H1 (cell line): ENCODE data around the gene RITA1. TPM values are rescaled to one million over a fixed set of nuclear protein-coding genes. Genes with fewer than 3 reads are reported as not detected.

ENCODE experiments used
- EZH2 ChIP-seq: fragments of 200-600 bp; sonication (generic); IDR thresholded peaks from 2 replicates; pipeline ENCODE4 v1.7.1; 2012; ENCODE audit warnings: low read depth, mild to moderate bottlenecking, moderate library complexity, low read length, inconsistent platforms; ENCODE audit not compliant: severe bottlenecking
- KDM5A ChIP-seq: fragments of 200-600 bp; IDR thresholded peaks from 2 replicates; pipeline ENCODE4 v1.7.1; 2012; ENCODE audit warnings: mild to moderate bottlenecking, low read length, inconsistent platforms, mixed read lengths
- RBBP5 ChIP-seq: IDR thresholded peaks from 2 replicates; pipeline ENCODE4 v1.7.1; 2012; ENCODE audit warnings: low read depth, mild to moderate bottlenecking, inconsistent platforms, low read length, moderate library complexity, borderline replicate concordance
- SUZ12 ChIP-seq: fragments of 200-600 bp; sonication (generic); IDR thresholded peaks from 2 replicates; pipeline ENCODE4 v1.6.1; 2012; ENCODE audit warnings: mild to moderate bottlenecking, inconsistent platforms, low read length, moderate library complexity, mixed read lengths
- ZNF274 ChIP-seq: IDR thresholded peaks from 2 replicates; pipeline ENCODE4 v1.7.0; 2012; ENCODE audit warnings: low read length, borderline replicate concordance; ENCODE audit errors: extremely low read depth
- polyA plus RNA-seq, 7 experiments: library from polyadenylated mRNA; depleted of rRNA in 3 of 7; stranded (reverse) in 5 of 7; unstranded in 2 of 7; fragments of >200 nt in 5 of 7; fragments of 200-250 nt in 2 of 7; gene quantifications; 1 replicate in 5 of 7; 2 replicates in 1 of 7; 4 replicates in 1 of 7; pipeline versions ENCODE4 v1.2.1 to v1.2.3, GENCODE V29; 2011 to 2013; ENCODE audit warnings: missing spikeins in 2 of 7, mixed read lengths in 2 of 7
- total RNA-seq: library from RNA; stranded (reverse); fragmentation: NEBNext Ultra II Directional; extraction: Animal tissue kit (Norgen Biotek cat#: 25700); gene quantifications from 2 replicates; pipeline ENCODE4 v1.2.1, GENCODE V29; 2021
- TF ChIP-seq, protein P1 (sequence below): fragments of 300-600 bp; sonication (generic); IDR thresholded peaks from 2 replicates; pipeline ENCODE4 v1.7.1; 2012; ENCODE audit warnings: low read length, moderate library complexity, mild to moderate bottlenecking, inconsistent platforms; ENCODE audit not compliant: insufficient replicate concordance
- TF ChIP-seq, protein P2 (sequence below): IDR thresholded peaks from 2 replicates; pipeline ENCODE4 v1.6.1; 2012; ENCODE audit warnings: inconsistent platforms
- TF ChIP-seq, protein P3 (sequence below): IDR thresholded peaks from 2 replicates; pipeline ENCODE4 v1.6.1; 2012; ENCODE audit warnings: inconsistent platforms

The RITA1 gene
- total and polyA plus RNA-seq, 2 of the 8 experiments (the other 6 are each of a cell fraction or from before 2014, with no cell fraction given): 24.1 to 25.8 TPM

DNA sequence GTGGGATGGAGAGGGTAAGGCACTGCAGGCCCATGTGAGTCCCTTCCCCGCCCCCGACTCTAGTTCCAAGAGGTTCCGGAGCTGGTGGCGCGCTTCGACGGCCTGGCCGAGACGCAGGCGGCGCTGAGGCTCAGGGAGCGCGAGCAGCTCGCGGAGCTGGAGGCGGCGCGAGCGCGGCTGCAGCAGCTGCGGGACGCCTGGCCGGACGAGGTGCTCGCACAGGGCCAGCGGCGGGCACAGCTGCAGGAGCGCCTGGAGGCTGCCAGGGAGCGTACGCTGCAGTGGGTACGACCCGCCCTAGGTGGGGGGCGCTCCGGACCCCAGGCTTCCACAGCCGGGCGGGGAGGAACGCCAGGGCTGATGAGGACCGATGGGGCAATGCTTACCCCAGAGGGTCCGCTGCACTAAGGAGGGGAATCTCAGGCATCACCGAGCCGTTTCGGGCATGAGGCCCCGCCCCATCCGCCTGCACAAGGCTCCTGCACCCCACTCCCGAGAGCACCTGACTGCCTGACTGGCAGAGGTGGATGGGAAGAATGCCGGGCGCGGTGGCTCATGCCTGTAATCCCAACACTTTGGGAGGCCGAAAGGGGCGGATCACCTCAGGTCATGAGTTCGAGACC, 31.1 kb upstream of the RITA1 start (continued):
- TF ChIP-seq, protein P1, sequence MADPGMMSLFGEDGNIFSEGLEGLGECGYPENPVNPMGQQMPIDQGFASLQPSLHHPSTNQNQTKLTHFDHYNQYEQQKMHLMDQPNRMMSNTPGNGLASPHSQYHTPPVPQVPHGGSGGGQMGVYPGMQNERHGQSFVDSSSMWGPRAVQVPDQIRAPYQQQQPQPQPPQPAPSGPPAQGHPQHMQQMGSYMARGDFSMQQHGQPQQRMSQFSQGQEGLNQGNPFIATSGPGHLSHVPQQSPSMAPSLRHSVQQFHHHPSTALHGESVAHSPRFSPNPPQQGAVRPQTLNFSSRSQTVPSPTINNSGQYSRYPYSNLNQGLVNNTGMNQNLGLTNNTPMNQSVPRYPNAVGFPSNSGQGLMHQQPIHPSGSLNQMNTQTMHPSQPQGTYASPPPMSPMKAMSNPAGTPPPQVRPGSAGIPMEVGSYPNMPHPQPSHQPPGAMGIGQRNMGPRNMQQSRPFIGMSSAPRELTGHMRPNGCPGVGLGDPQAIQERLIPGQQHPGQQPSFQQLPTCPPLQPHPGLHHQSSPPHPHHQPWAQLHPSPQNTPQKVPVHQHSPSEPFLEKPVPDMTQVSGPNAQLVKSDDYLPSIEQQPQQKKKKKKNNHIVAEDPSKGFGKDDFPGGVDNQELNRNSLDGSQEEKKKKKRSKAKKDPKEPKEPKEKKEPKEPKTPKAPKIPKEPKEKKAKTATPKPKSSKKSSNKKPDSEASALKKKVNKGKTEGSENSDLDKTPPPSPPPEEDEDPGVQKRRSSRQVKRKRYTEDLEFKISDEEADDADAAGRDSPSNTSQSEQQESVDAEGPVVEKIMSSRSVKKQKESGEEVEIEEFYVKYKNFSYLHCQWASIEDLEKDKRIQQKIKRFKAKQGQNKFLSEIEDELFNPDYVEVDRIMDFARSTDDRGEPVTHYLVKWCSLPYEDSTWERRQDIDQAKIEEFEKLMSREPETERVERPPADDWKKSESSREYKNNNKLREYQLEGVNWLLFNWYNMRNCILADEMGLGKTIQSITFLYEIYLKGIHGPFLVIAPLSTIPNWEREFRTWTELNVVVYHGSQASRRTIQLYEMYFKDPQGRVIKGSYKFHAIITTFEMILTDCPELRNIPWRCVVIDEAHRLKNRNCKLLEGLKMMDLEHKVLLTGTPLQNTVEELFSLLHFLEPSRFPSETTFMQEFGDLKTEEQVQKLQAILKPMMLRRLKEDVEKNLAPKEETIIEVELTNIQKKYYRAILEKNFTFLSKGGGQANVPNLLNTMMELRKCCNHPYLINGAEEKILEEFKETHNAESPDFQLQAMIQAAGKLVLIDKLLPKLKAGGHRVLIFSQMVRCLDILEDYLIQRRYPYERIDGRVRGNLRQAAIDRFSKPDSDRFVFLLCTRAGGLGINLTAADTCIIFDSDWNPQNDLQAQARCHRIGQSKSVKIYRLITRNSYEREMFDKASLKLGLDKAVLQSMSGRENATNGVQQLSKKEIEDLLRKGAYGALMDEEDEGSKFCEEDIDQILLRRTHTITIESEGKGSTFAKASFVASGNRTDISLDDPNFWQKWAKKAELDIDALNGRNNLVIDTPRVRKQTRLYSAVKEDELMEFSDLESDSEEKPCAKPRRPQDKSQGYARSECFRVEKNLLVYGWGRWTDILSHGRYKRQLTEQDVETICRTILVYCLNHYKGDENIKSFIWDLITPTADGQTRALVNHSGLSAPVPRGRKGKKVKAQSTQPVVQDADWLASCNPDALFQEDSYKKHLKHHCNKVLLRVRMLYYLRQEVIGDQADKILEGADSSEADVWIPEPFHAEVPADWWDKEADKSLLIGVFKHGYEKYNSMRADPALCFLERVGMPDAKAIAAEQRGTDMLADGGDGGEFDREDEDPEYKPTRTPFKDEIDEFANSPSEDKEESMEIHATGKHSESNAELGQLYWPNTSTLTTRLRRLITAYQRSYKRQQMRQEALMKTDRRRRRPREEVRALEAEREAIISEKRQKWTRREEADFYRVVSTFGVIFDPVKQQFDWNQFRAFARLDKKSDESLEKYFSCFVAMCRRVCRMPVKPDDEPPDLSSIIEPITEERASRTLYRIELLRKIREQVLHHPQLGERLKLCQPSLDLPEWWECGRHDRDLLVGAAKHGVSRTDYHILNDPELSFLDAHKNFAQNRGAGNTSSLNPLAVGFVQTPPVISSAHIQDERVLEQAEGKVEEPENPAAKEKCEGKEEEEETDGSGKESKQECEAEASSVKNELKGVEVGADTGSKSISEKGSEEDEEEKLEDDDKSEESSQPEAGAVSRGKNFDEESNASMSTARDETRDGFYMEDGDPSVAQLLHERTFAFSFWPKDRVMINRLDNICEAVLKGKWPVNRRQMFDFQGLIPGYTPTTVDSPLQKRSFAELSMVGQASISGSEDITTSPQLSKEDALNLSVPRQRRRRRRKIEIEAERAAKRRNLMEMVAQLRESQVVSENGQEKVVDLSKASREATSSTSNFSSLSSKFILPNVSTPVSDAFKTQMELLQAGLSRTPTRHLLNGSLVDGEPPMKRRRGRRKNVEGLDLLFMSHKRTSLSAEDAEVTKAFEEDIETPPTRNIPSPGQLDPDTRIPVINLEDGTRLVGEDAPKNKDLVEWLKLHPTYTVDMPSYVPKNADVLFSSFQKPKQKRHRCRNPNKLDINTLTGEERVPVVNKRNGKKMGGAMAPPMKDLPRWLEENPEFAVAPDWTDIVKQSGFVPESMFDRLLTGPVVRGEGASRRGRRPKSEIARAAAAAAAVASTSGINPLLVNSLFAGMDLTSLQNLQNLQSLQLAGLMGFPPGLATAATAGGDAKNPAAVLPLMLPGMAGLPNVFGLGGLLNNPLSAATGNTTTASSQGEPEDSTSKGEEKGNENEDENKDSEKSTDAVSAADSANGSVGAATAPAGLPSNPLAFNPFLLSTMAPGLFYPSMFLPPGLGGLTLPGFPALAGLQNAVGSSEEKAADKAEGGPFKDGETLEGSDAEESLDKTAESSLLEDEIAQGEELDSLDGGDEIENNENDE: no peak
- peak; percentile 74; the same call in 1 of the 2 replicates for TF ChIP-seq RBBP5
- TF ChIP-seq, protein P2, sequence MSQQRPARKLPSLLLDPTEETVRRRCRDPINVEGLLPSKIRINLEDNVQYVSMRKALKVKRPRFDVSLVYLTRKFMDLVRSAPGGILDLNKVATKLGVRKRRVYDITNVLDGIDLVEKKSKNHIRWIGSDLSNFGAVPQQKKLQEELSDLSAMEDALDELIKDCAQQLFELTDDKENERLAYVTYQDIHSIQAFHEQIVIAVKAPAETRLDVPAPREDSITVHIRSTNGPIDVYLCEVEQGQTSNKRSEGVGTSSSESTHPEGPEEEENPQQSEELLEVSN: peak; percentile 83
- TF ChIP-seq, protein P3, sequence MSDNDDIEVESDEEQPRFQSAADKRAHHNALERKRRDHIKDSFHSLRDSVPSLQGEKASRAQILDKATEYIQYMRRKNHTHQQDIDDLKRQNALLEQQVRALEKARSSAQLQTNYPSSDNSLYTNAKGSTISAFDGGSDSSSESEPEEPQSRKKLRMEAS: peak; percentile 84
- no peak for TF ChIP-seq ZNF274
- TF ChIP-seq KDM5A: no peak
- TF ChIP-seq SUZ12: no peak
- TF ChIP-seq EZH2: no peak
